ENCODE results near the gene GIGYF1.
"Not testable (repeated sequence)": the region's sequence is repeated elsewhere in the genome, so short reads cannot be mapped to it uniquely, and the experiment has no call there.

The GIGYF1 gene

GRCh38 chr7:100708395-100708794, 14.3 kb upstream of the GIGYF1 start:
- DNase-seq, result no peak

DNA sequence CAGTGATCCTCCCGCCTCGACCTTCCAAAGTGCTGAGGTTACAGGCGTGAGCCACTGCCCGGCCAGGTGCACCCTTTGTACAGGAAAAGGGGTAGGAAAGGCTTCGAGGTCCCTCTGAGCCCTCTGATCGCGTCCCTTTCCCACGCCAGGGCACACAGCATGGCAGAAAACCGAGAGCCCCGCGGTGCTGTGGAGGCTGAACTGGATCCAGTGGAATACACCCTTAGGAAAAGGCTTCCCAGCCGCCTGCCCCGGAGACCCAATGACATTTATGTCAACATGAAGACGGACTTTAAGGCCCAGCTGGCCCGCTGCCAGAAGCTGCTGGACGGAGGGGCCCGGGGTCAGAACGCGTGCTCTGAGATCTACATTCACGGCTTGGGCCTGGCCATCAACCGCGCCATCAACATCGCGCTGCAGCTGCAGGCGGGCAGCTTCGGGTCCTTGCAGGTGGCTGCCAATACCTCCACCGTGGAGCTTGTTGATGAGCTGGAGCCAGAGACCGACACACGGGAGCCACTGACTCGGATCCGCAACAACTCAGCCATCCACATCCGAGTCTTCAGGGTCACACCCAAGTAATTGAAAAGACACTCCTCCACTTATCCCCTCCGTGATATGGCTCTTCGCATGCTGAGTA, 12.7 kb upstream of the GIGYF1 start:
- peak; percentile 35 for DNase-seq

GRCh38 chr7:100705753-100706671, 12.0 kb upstream of the GIGYF1 start, which contains the start of gene POP7:
POP7 (plus strand) TSS chr7:100706121; CDS start chr7:100706831, 710 bp downstream.
- DNase-seq, result peak; percentile 99

DNA sequence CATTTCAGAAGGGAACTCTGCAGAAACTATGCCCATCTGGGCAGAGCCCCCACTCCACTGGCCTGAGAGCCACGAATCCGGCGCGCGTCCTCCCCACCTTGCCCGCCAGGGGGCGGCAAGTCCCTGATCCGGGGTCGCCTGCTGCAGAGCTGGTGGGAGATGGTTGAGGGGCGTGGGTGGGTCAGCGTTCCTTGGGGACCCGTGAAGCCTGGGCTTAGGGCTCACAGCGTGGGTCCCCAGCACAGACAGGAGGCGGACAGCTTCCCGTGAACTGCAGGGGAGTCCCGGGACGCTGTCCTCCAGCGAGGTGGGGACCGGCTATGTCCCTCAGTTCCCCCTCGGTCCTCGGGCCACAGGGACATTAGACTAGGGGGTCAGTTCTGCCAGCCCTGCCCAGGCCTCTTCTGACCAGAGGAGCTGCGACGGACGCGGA, 11.3 kb upstream of the GIGYF1 start:
- DNase-seq, result peak; percentile 84

- DNase-seq, result not testable (repeated sequence)
Measured at GRCh38 chr7:100701089-100701488, 7.0 kb upstream of the GIGYF1 start.

GRCh38 chr7:100699018-100699417, 5.0 kb upstream of the GIGYF1 start:
- no peak for DNase-seq

DNA sequence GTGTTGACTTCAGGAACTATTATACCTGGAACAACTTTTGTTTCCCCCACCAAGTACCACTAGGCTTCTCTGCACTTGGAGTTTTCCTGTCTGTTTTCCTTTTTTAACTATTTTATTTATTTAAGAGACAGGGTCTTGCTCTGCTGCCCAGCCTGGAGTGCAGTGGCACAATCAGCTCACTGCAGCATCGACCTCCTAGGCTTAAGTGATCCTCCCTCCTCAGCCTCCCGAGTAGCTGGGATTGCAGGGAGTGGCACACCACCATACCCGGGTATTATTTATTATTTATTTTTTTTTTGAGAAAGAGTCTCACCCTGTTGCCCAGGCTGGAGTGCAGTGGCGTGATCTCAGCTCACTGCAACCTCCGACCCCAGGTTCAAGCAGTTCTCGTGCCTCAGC, 2.1 kb upstream of the GIGYF1 start:
- DNase-seq, result no peak

DNA sequence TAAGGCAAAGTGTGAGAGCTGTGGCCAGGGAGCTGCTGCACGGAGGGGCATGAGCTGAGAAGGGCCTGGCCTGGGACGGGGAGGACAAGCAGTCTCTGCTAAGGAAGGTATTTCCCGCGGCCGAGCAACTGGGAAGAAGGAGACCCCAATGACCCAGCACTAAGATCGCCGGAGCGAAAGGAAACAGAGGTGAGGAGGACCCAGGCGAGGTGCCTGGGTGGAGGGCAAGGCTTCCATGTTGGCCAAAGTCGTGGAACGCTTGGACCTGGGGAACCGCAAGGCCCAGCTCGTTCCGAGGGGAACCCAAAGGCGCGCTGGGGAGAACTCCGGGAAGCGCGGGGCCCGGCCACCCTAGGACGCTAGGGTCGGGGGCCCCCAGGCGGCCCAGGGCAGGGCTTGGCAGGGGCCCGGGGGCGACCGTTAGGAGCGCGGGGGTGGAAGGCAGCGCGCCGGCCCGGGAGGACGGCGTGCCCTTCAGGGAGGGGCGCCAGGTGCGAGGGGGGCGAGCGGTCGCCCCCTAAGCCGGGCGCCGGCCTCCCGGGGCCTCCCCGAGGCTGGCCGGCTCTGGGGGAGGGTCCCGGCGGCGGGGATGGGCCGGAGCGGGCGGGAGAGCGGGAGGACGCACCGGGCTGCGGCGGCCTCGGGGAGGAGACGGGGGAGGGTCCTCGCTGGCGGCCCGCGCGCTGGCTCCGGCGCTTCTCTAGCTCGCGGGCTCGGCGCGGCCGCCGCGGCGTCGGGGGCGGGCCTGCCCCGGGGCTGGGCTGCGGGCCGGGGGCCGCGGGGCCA, 545 bp downstream of the GIGYF1 start:
- peak; percentile 36 for DNase-seq

- DNase-seq, result peak; percentile 35
Measured at GRCh38 chr7:100692578-100692961, 1.5 kb downstream of the GIGYF1 start.

GRCh38 chr7:100691676-100692577, 2.1 kb downstream of the GIGYF1 start:
- DNase-seq, result peak; percentile 90

DNA sequence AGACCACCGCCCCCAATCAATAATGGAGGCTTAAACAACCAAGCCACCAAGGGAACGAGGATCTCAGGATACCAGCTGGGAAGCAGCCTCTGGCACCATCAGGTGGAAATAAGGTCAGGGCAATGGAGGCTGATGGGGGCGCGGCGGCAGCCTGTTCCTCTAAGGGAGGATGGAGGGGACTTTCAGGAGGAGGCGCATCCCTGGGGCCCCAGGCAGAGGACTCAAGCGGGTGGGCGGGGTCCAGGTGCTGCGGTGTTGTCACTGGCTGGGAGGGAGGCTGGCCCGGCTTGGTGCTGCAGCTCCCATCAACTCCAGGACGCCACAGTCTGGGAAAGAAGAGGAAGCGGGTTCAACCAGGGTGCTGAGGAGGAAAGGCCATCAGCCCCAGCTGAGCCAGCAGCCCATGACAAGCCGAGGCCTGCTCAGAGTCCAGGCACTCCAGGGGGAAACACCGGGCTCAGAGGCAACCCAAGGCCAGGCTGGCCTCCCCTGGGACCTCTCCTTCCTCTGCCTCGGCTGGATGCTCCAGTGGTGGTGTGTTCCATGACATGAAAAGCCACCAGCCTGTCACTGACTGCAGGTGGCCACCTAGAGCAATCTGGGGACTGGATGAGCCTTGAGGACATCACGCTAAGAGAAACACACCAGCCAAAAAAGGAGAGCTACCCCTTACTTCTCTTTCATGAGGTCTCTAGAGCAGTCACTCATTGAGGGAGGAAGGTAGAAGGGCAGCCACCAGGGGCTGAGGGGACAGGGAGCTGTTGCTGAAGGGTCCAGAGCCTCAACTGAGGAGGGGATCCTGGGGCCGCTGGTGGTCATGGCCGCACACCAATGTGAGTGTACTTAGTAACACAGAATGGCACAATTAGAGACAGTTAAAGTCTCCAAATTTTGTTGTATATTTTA, 4.6 kb downstream of the GIGYF1 start:
- no peak for DNase-seq

DNA sequence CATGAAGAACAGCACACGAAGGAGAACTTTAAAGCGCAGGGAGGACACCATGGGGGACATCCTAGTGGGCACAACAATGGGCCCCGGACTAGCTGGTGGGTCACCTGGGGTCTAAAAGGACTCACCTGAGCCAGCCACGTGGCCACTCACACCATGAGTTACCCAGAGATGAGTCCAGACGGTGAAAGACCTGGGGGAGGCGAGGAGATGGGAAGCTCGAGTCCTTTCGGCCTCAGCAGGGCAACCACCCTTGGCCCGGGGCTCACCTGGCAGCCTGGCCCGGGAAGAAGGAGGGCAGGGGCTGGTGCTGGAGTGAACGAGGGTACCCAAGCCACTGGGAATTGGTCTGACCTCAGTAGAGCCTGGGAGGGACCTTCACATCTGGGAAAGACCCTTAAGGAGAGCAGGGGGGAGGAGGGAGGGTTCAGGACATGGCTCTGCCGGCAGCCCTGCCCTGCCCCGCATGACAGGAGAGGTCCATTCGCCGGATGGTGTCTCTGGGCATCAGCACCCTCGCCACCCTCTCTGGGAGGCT, 5.7 kb downstream of the GIGYF1 start:
- DNase-seq, result no peak

DNA sequence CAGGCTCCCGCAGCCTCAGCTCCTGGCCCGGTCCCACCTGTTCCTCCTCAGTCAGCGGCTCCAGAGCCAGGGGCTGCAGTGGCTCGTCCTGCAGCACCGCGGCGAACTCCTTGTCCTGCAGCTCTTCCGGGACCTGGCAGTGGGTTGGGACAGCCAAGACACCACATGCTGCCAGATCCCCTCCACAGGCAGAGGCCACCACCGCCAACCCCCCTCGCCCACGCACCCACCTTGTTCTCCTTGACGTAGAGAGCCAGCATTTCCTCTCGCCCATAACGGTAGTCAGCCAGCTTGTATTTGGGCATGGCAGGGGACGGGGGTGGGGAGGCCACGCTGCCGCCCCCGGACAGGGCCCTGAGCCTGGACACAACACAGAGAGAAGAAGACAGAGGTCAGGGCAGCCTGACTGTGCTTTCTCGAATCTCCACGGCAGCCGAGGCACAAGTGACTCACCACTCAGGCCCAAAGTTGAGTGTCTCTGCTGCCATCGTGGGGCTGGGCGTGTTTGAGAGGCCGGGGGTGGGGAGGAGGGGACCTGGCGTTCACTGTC, 6.2 kb downstream of the GIGYF1 start:
- DNase-seq, result no peak

DNA sequence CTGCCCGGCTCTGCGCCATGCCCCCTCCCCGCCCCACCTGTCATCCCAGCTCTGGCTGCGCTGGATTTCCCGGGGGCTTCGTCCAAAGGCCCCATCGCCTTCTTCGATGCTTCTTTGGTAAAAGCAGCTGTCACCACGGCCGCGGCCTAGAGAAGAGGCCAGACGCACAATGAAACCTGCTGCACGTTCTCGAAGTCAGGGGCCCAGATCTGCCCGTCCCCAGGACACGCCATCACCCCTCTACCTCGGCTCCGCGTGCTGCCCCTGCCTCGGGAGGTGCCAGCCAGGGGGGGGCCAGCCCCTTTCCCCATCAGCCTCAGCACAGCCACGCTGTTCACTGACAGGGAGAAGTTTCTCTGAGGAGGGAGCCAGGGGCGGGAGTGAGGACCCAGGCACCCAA, 6.8 kb downstream of the GIGYF1 start:
- no peak for DNase-seq

DNA sequence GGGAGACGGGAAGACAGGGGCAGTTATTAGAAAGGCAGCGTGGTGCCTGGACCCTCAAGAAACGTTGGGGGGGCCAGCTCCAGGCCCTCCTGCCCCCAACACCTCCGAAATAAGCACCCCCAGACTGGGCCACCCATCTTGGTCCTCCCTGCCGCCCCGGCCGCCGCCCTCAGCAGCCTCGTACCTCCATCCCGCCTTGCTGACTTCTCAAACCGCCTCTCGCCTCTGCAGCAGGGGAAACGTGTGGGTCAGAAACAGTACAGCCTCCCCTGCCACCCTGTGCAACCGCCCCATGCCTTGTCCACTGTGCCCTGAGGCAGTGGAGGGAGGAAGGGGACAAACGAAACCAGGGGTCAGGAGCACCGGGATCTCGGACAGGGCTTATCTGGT, 7.2 kb downstream of the GIGYF1 start:
- no peak for DNase-seq

- DNase-seq, result no peak
Measured at GRCh38 chr7:100686201-100686821, 7.7 kb downstream of the GIGYF1 start.

GRCh38 chr7:100685631-100686145, 8.4 kb downstream of the GIGYF1 start:
- no peak for DNase-seq

- no peak for DNase-seq
Measured at GRCh38 chr7:100685049-100685605, 8.9 kb downstream of the GIGYF1 start.

DNA sequence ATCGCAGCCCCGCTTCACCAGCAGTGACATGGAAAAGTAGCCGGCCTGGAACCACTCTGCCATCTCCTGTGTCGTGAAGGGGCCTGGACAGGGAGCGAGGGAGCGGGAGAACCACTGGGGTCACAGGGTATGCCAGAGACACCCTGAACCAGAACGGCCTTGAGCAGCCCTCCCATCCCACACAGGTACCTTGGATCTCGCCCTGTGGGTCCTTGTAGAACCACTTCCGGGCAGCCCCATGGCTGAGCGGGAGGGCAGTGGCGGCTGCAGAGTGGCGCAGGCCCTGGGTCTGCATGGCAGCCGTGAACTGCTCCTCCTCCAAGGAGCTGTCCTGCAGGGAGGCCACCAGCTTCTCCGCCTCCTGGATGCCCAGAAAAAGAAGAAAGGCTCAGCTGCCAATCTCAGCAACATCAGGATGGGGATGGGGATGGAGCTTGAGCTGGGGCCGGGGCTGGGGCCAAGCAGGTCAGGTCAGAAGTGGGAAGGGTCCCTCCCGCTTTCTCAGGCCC, 9.5 kb downstream of the GIGYF1 start:
- DNase-seq, result no peak

Data from NCI-H82 (cell line).